NCI-H1105 (cell line): Measurements from ENCODE around the gene NR2F6.
"Not testable (repeated sequence)": the region's sequence is repeated elsewhere in the genome, so short reads cannot be mapped to it uniquely, and the experiment has no call there.

Experiments used
- DNase-seq: peaks from one replicate; lab custom pipeline; 2025; lab: John Stamatoyannopoulos, UW

NR2F6 gene

DNA sequence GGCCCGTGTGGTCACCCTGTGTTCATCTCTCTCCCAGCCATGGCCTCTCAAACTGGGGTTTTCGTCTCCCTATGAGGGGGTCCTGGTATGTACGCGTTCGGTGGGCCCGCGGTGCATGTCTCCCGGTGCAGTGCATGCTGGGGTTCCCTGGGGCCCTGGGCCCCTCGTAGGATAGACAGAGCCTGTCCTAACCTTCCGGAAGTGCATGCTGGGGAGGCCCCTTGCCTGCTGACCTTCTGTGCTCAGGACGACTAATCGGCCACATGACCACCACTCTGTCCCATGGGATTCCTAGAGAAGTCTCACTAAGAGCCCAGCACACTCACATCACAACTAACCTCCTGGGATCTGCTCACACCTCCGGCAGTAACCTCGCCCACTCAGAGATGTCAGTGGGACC is 35.4 kb downstream of the NR2F6 start:
- DNase-seq = no peak

DNA sequence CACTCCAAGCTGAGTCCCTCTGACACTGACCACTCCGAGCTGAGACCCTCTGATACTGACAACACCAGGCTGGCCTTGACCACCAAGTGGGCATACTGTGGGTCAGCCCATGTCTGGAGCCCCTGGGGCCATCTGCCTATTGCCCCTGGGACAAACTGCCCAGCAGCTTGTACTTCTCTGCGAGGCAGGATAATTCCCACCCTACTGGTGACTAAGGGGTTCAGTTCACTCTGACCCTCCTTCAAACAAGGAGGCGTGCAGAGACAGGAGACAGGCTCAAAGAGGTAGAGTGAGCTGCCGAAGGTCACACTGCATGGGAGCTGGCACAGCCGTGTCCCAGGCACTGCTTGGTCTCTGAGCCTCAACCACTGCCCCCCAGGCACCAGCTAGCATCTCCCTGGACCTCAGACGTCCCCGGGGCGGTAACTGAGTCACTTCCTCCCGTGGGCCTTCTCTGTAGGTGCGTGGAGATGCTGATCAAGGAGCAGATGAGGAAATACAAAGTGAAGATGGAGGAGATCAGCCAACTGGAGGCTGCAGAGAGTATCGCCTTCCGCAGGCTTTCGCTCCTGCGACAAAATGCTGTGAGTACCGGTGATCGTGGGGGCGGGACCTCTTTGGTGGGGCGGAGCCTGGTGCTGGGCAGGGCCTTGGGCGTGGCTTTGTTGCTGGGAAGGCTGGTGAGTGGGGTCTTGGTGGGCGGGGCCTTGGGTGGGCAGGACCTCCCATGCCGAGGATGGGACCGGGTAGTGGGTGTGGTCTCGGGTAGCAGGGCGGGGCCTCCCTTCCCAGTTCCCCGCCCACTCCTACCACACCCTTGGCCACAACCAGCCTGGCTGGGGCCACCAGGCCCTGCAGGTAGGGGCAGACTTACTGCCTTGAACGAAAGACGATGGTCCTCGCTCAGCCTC is 36.3 kb downstream of the NR2F6 start:
- no peak for DNase-seq

GRCh38 chr19:17206736-17207581 is 38.8 kb downstream of the NR2F6 start:
- DNase-seq = no peak

DNA sequence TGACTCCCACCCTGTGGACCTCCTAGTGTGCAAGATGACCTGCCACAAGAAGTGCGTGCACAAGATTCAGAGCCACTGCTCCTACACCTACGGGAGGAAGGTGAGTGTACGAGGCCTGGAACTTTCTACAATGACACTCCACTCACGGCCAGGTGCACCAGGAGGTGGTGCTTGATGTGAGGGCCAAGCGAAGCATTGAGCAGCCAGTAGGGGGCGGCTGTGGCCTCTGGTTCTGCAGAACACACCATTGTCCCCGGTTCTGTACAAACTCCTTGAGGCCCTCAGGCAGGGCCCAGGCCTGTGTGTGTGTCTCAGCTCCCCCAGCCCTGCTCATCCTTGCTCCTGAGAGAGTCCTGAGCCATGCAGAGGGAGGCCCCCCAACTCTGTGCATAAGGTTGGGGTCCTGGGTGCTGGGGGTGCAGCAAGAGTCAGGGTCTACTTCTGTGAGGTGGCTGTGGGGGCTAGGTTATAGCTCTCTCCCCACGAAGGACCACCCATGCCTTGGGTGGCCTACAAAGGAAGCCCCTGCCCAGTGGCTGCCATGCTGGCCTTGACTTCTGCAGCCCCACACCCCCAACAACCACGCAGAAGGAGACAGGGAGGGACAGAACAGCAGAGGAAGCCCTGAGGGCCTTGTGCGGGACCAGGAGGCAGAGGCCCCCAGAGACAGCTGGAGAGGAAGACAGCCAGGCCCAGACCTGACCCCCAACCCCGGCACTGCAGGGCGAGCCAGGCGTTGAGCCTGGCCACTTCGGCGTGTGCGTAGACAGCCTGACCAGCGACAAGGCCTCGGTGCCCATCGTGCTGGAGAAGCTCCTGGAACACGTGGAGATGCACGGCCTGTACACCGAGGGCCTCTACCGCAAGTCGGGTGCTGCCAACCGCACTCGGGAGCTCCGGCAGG is 40.2 kb downstream of the NR2F6 start:
- DNase-seq = no peak

DNA sequence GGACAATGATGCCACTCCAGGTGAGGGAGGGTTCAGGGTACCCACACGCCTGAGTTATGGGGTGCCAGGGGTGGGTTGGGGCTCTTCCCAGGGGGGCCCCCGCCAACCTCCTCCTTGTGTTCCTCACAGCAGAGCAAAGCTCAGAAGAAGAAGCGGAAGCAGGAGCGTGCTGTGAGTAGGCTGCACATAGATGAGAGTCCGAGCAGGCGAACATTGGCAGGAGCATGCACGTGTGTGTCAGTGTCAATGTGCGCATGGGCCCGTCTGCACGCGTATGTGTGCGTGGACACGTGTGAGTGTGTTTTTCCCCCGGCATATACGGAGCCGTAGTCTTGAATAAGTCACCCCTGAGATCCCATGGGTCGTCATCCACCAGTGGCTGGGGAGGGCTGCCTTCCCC is 43.0 kb downstream of the NR2F6 start:
- DNase-seq = no peak

- DNase-seq = no peak
Measured at GRCh38 chr19:17202249-17202648, 43.5 kb downstream of the NR2F6 start.

DNA sequence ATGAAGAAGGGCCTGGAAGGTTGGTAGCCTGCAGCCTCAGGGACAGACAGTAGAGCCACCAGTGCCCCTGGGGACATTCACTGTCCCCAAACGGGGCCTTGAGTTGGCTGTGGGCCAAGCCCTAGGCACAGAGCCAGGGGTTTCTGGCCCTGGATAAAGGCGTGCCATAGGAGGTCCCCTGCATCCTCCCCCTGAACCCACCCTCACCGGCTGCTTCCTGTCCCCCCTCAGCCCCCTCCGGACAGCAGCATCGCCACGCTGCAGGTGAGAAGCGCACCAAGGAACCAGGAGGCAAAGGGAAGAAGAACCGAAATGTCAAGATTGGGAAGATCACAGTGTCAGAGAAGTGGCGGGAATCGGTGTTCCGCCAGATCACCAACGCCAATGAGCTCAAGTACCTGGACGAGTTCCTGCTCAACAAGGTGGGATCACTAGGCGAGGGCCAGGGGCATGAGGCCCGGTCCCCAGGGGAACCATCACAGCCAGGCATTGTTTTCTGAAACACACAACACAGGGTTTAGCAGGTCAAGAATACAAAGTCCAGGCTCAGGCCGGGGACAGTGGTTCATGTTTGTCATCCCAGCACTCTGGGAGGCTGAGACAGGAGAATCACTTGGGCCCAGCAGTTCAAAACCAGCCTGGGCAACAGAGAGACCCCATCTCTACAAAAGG is 45.2 kb downstream of the NR2F6 start:
- no peak for DNase-seq

GRCh38 chr19:17197666-17198065 is 48.1 kb downstream of the NR2F6 start:
- DNase-seq = no peak

GRCh38 chr19:17196610-17197009 is 49.1 kb downstream of the NR2F6 start:
- no peak for DNase-seq

DNA sequence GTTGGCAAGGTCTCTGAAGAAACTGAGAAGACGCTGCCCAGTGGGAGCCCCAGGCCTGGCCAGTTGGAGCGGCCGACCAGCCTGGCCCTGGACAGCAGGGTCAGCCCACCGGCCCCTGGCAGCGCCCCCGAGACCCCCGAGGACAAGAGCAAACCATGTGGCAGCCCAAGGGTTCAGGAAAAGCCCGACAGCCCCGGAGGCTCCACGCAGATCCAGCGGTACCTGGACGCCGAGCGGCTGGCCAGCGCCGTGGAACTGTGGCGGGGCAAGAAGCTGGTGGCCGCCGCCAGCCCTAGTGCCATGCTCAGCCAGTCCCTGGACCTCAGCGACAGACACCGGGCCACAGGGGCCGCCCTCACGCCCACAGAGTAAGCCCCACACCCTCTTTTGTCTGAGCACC is 50.6 kb downstream of the NR2F6 start:
- no peak for DNase-seq

- no peak for DNase-seq
Measured at GRCh38 chr19:17194608-17195007, 51.1 kb downstream of the NR2F6 start.

GRCh38 chr19:17192751-17193150 is 53.0 kb downstream of the NR2F6 start:
- DNase-seq = no peak

- not testable (repeated sequence) for DNase-seq
Measured at GRCh38 chr19:17191736-17192135, 54.0 kb downstream of the NR2F6 start.

GRCh38 chr19:17185590-17185989 is 60.1 kb downstream of the NR2F6 start:
- DNase-seq = no peak

DNA sequence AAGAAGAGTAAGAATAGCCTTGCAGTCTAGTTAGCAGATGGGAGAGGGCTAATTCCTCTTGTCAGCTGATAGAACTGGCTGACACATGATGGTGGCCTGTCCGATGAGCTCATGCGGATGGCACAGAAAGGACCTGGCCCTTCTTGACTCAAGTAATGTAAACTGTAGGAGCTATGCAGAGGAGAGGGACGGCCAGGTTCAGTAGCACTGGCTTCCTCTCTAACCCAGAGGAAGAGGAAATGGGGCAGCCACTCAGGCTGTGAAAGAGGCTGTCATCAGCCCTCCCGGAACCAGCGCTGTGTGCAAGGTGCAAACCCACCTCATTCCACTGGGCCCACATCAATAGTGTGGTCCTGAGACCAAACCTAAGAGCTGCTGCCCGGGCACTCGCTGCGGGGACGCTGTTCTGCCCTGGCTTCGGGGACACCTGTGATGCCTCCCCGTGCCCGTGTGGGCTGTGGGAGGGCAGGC is 61.3 kb downstream of the NR2F6 start:
- DNase-seq = no peak

GRCh38 chr19:17183858-17184321 is 61.8 kb downstream of the NR2F6 start:
- no peak for DNase-seq

GRCh38 chr19:17183271-17183761 is 62.4 kb downstream of the NR2F6 start:
- DNase-seq = no peak
